ENCODE results near the gene CAPN7.

The CAPN7 gene

DNA sequence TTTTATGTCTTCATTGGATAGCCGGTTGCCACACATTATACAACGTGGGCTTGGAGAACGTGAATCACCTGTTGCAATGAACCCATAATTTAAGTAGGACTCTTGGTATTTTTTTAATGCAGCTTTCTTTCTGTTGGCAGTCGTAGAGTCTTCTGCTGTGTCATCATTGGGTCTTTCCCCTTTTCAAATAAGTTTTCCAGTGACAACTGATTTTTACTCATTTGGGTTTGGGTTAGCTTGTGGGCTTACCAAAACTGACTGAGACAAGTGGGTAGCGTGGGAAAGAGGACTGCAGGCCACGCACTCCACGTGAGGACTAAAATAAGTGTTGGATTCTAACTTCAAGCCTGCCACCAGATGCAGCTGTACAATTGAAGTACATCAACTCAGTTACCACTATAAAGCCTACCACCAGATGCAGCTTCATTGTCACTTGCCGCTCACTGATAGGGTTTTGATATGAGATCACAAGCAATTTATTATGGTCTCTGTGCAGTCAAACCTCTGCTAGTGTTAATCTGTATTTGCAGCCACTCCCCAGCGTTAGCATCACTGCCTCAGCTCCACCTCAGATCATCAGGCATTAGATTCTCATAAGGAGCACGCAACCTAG lies 6.4 kb upstream of the CAPN7 start:
- DNase-seq (ENCODE audit: low read depth in 2 of 2), result no peak

DNA sequence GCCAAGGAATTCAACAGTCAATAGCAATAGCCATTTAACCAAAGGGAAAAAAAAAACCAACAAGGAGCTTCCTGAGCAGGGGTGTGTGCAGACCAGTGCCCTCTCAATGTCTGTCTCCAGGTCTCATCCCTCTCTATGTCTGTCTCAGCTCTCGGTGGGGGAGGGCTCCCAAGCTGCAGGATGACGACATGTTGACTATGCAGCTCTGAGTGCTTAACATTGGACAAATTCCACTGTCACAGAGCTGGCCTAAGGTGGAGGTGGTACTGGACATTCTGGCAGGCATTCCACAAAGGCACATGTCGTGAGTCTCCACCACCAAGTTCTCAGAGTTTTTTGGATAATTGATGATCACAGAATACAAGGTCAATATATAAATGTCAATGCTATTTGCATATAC lies 2.0 kb upstream of the CAPN7 start:
- DNase-seq (ENCODE audit: low read depth in 2 of 2), result no peak

DNA sequence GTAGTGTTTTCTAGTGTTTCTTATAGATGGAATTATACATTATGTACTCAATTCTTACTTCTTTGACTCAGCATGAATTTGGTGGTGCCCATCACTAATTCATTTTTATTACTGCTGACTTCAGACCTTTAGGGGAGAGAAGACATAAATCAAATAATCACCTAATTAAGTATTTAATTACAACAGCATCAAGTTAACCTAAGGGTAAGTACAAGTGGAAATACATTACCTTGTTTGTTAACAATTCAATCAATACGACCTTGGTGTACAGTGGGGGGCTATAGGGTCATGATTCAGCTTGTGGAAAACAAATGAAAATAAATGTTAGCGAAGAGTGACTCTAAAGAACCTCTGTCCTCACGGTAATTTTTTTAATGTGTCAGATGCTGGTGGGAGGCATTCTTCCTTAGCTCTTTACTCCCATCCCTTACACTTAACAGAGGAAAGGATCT lies 538 bp upstream of the CAPN7 start:
- no peak for DNase-seq (ENCODE audit: low read depth in 2 of 2)

DNA sequence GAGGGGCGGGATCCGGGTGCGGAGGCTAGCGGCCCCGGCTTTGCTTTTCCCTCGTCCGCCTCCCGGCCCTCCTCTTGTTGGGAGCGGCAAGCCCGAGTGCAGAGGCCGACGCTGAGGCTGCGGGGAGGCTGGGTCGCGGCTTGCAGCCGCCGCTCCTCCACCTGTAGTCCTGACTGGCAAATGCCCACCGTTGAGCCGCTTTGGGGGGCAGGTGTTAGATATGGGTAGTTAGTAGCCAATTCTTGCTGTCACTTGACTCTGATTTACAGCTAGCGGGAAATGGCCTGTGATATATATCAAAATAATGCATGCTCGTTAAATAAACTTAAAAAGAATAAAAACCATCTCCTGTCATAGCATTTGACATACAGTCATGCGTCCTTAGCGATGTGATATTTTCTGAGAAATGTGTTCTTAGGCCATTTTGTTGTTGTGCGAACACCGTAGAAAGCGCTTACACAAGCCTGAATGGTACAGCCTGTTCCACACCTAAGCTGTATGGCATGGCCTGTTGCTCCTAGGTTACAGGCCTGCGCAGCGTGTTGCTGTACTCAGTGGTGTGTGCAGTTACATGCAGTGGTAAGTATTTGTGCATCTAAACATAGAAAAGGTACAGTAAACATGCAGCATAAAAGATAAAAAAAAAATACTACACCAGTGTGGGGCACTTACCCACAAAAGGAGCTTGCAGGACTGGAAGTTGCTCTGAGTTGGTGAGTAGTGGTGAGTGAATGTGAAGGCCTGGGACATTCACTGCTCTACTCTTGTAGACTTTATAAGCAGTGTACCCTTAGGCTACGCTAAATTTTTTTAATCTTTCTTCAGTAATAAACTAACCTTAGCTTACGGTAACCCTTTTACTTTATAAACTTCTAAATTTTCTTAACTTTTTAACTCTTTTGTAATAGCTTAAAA lies 873 bp downstream of the CAPN7 start:
- DNase-seq (ENCODE audit: low read depth in 2 of 2), result no peak

DNA sequence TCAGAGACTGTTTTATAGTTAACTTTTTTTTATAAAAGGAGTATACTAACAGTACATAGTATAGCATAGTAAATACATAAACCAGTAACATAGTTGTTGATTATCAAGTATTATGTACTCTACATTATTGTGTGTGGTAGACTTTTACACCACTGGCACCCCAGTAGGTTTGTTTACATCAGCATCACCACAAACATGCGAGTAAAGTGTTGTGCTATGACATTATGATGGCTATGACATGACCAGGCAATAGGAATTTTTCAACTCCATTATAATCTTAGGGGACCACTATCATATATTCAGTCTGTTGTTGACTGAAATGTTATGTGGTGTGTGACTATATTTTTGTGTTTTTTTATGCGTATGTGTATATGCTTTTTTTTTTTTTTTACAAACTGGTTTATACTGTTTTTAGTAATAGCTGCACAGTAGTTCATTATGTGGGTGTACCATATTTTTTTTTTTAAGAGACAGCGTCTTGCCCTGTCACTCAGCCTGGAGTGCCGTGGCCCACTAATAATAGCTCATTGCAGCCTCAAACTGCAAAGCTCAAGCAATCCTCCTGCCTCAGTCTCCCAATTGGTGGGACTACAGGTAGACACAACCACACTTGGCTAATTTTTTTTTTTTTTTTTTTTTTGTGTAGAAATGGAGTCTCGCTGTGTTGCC lies 1.9 kb downstream of the CAPN7 start:
- no peak for DNase-seq (ENCODE audit: low read depth in 2 of 2)

DNA sequence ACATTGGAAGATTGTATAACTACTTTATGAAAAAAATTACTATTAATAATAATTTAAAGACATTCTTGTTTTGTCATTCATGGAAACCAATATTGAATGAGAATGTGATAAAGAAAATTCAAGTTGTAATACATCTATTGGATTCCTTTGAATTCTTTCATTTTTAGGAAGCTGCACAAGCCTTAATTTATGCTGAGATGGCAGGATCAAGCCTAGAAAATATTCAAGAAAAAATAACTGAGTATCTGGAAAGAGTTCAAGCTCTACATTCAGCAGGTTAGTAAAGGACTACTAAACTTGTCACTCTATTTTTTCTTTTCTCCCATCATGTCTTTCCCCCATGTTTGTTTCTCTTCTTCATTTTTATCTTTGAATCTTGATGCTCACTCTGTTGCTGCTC lies 5.9 kb downstream of the CAPN7 start:
- no peak for DNase-seq (ENCODE audit: low read depth in 2 of 2)

DNA sequence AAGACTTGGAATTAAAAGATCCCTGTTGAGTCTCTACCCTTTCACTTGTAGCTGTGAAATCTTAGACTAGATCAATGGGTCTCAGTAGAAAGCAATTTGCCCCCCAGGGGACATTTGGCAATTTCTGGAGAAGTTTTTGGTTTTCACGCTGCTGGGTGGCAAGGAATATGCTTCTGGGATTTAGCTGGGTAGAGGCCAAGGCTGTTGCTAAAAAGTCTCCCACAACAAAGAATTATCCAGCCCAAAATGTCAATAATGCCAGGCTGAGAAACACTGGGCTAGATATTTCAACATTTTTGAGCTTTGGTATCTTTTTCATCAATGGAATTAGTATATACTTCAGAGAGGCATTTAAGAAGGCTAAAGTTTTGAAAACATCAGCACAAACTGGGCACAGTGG lies 8.7 kb downstream of the CAPN7 start:
- no peak for DNase-seq (ENCODE audit: low read depth in 2 of 2)

DNA sequence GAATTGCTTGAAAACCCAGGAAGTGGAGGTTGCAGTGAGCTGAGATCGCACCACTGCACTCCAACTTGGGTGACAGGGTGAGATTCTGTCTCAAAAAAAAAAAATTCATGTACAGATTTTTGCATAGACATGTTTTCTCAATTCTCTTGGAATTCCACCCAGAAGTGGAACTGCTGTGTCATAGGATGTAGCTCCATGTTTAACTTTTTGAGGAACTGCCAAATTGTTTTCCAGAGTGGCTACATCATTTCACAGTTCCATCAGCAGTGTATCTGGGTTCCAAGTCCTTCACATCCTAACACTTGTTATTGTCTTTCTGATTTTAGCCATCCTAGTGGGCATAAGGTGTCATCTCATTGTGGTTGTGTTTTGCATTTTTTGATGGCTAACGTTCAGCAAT lies 9.9 kb downstream of the CAPN7 start:
- DNase-seq (ENCODE audit: low read depth in 2 of 2), result no peak

DNA sequence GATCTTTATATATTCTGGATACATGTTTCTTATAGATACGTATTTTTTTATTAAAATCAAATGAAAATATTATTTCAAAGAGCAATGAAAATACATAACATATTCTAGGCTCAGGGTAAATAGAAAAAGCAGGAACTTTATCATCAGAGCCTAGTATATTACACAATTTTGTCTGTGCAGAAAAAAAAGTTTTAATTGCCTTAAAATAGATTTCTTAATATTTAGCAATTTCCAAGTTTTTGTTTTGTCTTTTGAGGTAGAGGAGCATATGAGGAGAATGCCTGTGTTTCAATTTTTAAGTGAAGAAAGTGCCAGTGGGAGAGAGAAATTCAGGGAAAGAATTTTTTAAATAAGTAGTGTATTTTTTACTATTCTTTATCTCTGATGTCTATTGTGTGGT lies 10.5 kb downstream of the CAPN7 start:
- no peak for DNase-seq (ENCODE audit: low read depth in 2 of 2)

DNA sequence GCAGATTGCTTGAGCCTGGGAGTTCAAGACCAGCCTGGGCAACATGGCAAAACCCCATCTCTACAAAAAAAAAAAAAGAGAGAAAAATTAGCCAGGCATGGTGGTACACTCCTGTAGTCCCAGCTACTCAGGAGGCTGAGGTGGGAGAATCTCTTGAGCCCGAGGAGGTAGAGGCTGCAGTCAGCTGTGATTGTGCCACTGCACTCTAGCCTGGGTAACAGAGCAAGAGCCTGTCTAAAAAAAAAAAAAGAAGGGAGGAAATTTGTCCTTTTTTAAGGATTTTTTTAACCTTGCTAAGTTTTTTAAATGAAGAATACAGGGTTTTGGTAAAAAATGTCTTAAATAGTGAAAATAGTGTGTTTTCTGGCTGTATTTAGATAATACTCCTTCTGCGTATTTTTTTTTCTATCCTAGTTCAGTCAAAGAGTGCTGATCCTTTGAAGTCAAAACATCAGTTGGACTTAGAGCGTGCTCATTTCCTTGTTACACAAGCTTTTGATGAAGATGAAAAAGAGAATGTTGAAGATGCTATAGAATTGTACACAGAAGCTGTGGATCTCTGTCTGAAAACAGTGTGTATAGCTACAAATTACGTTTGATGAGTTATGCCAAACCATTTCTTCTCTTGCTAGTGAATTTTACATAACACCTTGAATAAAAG lies 11.1 kb downstream of the CAPN7 start:
- no peak for DNase-seq (ENCODE audit: low read depth in 2 of 2)

DNA sequence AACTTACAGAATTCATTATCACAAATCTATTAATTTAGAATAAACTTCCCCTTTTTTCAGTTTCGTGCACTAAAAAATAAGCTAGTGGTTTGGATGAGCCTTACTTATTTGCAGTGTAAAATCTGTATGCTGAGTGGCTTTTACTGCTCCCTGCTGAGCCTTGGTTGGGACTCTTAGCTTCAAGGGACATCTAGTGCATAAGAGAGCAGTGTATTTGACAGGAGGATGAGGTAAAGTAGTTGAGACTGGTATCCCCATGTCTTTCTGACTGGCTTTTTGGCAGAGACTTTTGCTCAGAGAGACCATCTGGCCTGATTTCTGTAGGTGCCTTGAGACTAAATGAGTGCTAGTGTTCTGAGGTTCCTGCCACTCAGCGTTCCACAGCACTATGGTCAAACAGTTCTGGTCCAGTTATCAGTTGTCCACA lies 11.8 kb downstream of the CAPN7 start:
- no peak for DNase-seq (ENCODE audit: low read depth in 2 of 2)

DNA sequence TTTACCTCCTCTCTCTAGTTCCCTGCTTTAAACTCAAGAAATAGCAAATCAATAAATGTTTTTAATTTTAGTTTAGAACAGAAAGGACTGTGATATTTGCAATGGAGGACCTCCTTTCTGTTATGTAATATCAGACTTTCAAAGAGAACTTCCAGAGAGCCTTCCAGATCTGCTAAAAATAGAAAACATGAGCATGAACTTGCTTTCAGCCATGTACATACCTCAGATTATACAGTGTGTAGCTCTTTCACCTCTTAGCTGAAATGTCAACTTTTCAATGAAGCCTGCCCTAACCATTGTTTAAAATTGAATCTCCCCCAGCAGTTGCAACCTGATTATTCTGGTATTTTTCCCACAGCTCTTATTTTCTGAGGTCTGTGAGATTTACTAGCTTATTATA lies 12.6 kb downstream of the CAPN7 start:
- no peak for DNase-seq (ENCODE audit: low read depth in 2 of 2)

DNA sequence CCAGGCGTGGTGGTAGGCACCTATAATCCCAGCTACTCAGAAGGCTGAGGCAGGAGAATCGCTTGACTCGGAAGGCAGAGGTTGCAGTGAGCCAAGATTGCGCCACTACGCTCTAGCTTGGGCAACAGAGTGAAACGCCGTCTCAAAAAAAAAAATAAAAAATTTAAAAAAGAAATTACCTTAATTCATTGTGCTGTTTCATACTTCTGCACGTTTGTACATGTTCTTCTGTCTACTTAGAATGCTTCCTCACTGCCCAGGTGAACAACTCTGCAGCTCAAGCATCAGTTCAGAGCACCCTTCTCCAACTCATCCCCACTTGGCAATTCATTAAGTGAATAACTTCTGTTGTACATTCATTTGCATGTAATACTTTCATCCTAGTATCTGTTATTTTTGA lies 14.0 kb downstream of the CAPN7 start:
- DNase-seq (ENCODE audit: low read depth in 2 of 2), result no peak

DNA sequence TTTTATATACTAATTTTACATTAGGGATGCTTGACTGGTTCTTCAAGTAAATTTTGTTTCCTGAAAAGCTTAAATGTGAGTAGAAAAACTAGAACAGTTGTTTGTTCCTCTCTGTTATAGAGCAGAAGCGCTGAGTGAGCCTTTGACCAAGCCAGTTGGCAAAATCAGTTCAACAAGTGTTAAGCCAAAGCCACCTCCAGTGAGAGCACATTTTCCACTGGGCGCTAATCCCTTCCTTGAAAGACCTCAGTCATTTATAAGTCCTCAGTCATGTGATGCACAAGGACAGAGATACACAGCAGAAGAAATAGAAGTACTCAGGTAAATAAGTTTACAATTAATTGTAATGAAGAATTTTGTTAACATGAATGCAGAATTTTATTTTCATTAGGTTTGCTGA lies 14.6 kb downstream of the CAPN7 start:
- DNase-seq (ENCODE audit: low read depth in 2 of 2), result no peak

DNA sequence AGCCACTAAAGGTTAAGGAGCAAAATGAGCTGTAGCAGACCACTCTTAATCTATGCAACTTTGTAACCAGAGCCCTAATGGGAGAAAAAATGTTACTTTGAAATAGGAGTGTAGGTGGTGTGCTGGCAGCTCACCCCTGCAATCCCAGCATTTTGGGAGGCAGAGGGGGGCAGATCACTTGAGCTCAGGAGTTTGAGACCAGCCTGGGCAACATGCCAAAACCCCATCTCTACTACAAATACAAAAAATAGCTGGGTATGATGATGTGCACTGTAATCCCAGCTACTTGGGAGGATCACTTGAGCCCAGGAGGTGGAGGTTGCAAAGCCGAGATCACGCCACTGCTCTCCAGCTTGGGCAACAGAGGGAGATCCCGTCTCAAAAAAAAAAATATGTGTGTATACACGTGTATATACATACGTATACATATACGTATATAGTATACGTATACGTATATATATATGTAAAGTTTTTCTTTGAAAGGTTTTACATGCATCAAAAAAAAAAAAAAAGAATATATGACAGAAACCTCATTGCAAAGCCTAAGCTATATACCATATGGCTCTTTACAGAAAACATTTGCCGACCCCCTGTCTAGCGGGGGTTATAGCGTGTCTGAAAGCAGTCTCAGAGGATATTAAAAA lies 15.7 kb downstream of the CAPN7 start:
- DNase-seq (ENCODE audit: low read depth in 2 of 2), result no peak

DNA sequence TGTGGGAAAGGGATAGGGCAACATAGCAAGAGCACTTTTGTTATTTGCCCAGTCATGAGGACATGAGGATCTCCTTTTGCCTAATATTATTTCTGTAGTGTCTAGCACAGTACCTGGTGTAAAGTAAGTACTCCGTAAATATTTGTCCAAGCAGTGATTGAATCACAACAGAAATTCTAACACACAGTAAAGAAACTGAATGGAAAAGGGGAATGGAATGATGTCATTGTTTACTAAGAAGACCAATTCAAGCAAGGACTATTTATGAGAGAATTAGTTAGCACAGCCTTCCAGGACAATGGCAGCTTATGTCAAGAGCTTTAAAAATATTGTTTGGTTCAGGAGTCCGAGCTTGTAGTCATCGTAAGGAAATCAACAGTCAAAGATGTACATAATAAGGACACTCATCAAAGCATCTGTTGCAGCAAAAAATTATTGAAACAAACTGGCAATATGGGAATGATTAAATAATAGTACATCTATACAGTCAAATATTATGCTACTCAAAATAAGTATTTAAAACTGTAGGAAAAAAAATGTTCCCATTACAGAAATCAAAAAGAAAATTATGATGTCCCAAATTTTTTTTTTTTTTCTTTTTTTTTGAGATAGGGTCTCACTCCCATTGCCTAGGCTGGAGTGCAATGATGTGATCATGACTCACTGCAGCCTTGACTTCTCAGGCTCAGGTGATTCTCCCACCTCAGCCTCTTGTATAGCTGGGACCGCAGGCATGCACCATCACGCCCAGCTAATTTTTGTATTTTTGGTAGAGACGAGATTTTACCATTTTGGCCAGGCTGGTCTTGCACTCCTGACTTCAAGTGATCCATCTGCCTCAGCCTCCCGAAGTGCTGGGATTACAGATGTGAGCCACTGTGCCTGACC lies 17.9 kb downstream of the CAPN7 start:
- DNase-seq (ENCODE audit: low read depth in 2 of 2), result no peak

DNA sequence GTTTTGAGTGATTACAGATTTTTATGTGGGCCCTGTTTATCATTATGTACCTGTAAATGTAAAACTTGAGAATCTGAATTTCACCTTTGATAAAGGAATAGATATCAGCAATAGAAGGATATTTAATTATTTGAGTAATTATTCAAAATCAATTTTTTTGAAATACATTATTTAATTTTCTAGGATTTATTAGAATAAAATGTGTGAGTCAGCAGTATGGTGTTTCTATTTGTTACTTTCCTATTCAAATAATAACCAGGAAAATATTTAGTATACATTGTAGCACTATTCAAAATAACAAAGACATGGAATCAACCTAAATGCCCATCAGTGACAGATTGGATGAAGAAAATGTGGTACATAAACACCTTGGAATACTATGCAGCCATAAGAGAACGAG lies 22.1 kb downstream of the CAPN7 start:
- no peak for DNase-seq (ENCODE audit: low read depth in 2 of 2)

DNA sequence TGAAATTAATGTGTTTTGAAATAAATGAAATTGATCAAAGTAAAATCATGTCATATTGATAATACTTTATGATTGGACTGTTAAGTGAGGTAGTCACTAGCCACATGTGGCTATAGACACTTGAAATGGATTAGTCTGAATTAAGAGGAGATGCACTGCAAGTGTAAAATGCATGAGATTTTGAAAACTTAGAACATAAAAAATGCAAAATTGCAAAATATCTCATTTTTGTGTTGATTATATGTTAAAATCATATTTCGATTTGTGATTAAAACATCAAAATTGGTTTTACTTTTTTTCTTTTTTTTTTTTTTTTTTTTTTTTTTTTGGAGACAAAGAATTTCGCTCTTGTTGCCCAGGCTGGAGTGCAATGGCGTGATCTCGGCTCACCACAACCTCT lies 23.2 kb downstream of the CAPN7 start:
- no peak for DNase-seq (ENCODE audit: low read depth in 2 of 2)

DNA sequence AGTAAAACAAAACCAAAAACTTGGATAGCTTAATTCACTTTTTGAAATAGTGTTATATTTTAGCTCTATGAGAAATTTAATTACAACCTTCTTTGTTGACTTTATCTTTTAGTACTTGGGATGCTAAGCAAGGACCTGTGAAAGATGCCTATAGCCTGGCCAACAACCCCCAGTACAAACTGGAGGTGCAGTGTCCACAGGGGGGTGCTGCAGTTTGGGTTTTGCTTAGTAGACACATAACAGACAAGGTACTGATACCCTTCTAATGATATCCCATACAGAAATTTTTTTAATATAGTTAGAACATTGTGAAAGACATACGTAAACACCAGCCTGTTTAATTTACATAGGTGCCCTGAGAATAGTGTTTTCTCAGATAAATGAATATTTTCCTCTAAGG lies 35.3 kb downstream of the CAPN7 start:
- DNase-seq (ENCODE audit: low read depth in 2 of 2), result peak in 1 of 2 donors; percentile 30

DNA sequence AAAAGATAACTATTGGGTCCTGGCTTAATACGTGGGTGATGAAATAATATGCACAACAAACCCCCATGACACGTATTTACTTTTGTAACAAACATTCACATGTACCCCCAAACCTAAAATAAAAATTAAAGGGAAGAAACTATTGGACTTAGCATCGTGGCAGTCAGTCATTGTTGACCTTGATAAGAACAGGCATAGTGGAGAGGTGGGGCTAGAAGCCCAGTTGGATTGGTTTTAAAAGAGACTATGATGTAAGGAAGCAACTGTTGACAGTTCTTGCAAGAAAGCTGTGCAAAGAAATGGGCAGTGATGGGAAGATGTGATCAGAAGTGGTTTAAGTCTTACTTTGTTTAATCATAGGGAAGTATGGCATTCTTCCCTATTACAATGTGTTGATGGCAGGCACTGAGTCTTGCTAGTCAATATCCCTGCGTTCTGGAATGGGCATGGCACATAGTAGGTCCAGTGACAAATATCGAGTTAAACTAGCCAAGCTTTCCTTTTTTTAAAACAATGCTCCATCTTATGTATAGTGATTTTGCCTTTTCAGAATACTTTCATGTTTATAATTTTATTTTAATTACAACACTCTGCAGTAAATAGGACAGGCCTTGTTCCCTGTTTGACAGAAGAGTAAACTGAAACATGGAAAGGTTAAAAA lies 37.9 kb downstream of the CAPN7 start:
- DNase-seq (ENCODE audit: low read depth in 2 of 2), result no peak
